ENCODE measurements around the gene PRKCH. TPM values are rescaled to one million over a fixed set of nuclear protein-coding genes. Genes with fewer than 3 reads are reported as not detected.

Gene PRKCH
- total and polyA plus RNA-seq, 9 donors = 10.2 to 15.5 (median 12.3) TPM

- Histone ChIP-seq H3K4me3 (ENCODE audit: low read length) (no peak overlapping the region), H3K4me1 (ENCODE audit: control insufficient read depth, insufficient read depth, low read length) (peaks cover 14% of the 10 kb centered on the region), H3K27me3 (ENCODE audit: control insufficient read depth, insufficient read depth, low read length) (no peaks in the 10 kb centered on the region), H3K36me3 (ENCODE audit: control insufficient read depth, insufficient read depth, low read length) (no peaks in the 10 kb centered on the region), H3K27ac (ENCODE audit: low read length) (no peak overlapping the region), H3K9me3 (replicated peaks; ENCODE audit: control insufficient read depth, low read depth, low read length) (no peaks in the 10 kb centered on the region)
- no peak for DNase-seq
- WGBS (ENCODE audit: insufficient coverage) = no CpG with 5 or more reads among the region's 1 CpG
These were observed 169.8 kb downstream of the PRKCH start for GRCh38 chr14:61491224-61491623.

- H3K27me3 ChIP-seq (ENCODE audit: control insufficient read depth, insufficient read depth, low read length) = no peaks in the 10 kb centered on the region
- no peaks in the 10 kb centered on the region for H3K36me3 ChIP-seq (ENCODE audit: control insufficient read depth, insufficient read depth, low read length)
- DNase-seq = peak; percentile 65
- no peaks in the 10 kb centered on the region for H3K9me3 ChIP-seq (replicated peaks; ENCODE audit: control insufficient read depth, low read depth, low read length)
- no peak overlapping the region for H3K27ac ChIP-seq (ENCODE audit: low read length)
- no peak overlapping the region for H3K4me3 ChIP-seq (ENCODE audit: low read length)
- whole genome bisulfite sequencing (ENCODE audit: insufficient coverage) = 100% methylated on average over 1 of the region's 5 CpGs
- peaks cover 14% of the 10 kb centered on the region for H3K4me1 ChIP-seq (ENCODE audit: control insufficient read depth, insufficient read depth, low read length)
These were observed 170.6 kb downstream of the PRKCH start for GRCh38 chr14:61491876-61492434.

- Histone ChIP-seq H3K9me3 (replicated peaks; ENCODE audit: control insufficient read depth, low read depth, low read length) (no peaks in the 10 kb centered on the region), H3K27ac (ENCODE audit: low read length) (no peak overlapping the region), H3K36me3 (ENCODE audit: control insufficient read depth, insufficient read depth, low read length) (no peaks in the 10 kb centered on the region), H3K4me3 (ENCODE audit: low read length) (no peak overlapping the region), H3K27me3 (ENCODE audit: control insufficient read depth, insufficient read depth, low read length) (no peaks in the 10 kb centered on the region), H3K4me1 (ENCODE audit: control insufficient read depth, insufficient read depth, low read length) (peaks cover 14% of the 10 kb centered on the region)
- DNase-seq = no peak
- 87% methylated on average over 3 of the region's 3 CpGs for WGBS (ENCODE audit: insufficient coverage)
These were observed 171.1 kb downstream of the PRKCH start for GRCh38 chr14:61492474-61492873.

GRCh38 chr14:61493239-61493638 lies 171.9 kb downstream of the PRKCH start:
- DNase-seq = peak; percentile 90
- Histone ChIP-seq H3K27ac (ENCODE audit: low read length) (no peak overlapping the region), H3K4me1 (ENCODE audit: control insufficient read depth, insufficient read depth, low read length) (peaks cover 14% of the 10 kb centered on the region), H3K9me3 (replicated peaks; ENCODE audit: control insufficient read depth, low read depth, low read length) (no peaks in the 10 kb centered on the region), H3K27me3 (ENCODE audit: control insufficient read depth, insufficient read depth, low read length) (no peaks in the 10 kb centered on the region), H3K4me3 (ENCODE audit: low read length) (no peak overlapping the region), H3K36me3 (ENCODE audit: control insufficient read depth, insufficient read depth, low read length) (no peaks in the 10 kb centered on the region)
- WGBS (ENCODE audit: insufficient coverage) = no CpG with 5 or more reads among the region's 3 CpGs

- Histone ChIP-seq H3K27ac (ENCODE audit: low read length) (no peak overlapping the region), H3K9me3 (replicated peaks; ENCODE audit: control insufficient read depth, low read depth, low read length) (no peaks in the 10 kb centered on the region), H3K36me3 (ENCODE audit: control insufficient read depth, insufficient read depth, low read length) (no peaks in the 10 kb centered on the region), H3K27me3 (ENCODE audit: control insufficient read depth, insufficient read depth, low read length) (no peaks in the 10 kb centered on the region), H3K4me1 (ENCODE audit: control insufficient read depth, insufficient read depth, low read length) (peaks cover 18% of the 10 kb centered on the region), H3K4me3 (ENCODE audit: low read length) (no peak overlapping the region)
- DNase-seq = peak; percentile 68
- WGBS (ENCODE audit: insufficient coverage) = 0% methylated on average over 1 of the region's 1 CpG
These were observed 172.6 kb downstream of the PRKCH start for GRCh38 chr14:61494018-61494417.

- 93% methylated on average over 3 of the region's 5 CpGs for WGBS (ENCODE audit: insufficient coverage)
- H3K4me1 ChIP-seq (ENCODE audit: control insufficient read depth, insufficient read depth, low read length) = peaks cover 15% of the 10 kb centered on the region
- no peak for DNase-seq
- H3K36me3 ChIP-seq (ENCODE audit: control insufficient read depth, insufficient read depth, low read length) = no peaks in the 10 kb centered on the region
- H3K9me3 ChIP-seq (replicated peaks; ENCODE audit: control insufficient read depth, low read depth, low read length) = no peaks in the 10 kb centered on the region
- H3K27me3 ChIP-seq (ENCODE audit: control insufficient read depth, insufficient read depth, low read length) = no peaks in the 10 kb centered on the region
- no peak overlapping the region for H3K27ac ChIP-seq (ENCODE audit: low read length)
- H3K4me3 ChIP-seq (ENCODE audit: low read length) = no peak overlapping the region
These were observed 174.4 kb downstream of the PRKCH start for GRCh38 chr14:61495809-61496208.

- H3K9me3 ChIP-seq (replicated peaks; ENCODE audit: control insufficient read depth, low read depth, low read length) = no peaks in the 10 kb centered on the region
- H3K4me3 ChIP-seq (ENCODE audit: low read length) = no peak overlapping the region
- WGBS (ENCODE audit: insufficient coverage) = 0% methylated on average over 2 of the region's 3 CpGs
- H3K4me1 ChIP-seq (ENCODE audit: control insufficient read depth, insufficient read depth, low read length) = peaks cover 10% of the 10 kb centered on the region
- H3K27ac ChIP-seq (ENCODE audit: low read length) = no peak overlapping the region
- no peak for DNase-seq
- H3K27me3 ChIP-seq (ENCODE audit: control insufficient read depth, insufficient read depth, low read length) = no peaks in the 10 kb centered on the region
- no peaks in the 10 kb centered on the region for H3K36me3 ChIP-seq (ENCODE audit: control insufficient read depth, insufficient read depth, low read length)
These were observed 176.9 kb downstream of the PRKCH start for GRCh38 chr14:61498303-61498702.

- Histone ChIP-seq H3K27ac (ENCODE audit: low read length) (no peak overlapping the region), H3K4me1 (ENCODE audit: control insufficient read depth, insufficient read depth, low read length) (peaks cover 8% of the 10 kb centered on the region), H3K27me3 (ENCODE audit: control insufficient read depth, insufficient read depth, low read length) (no peaks in the 10 kb centered on the region), H3K36me3 (ENCODE audit: control insufficient read depth, insufficient read depth, low read length) (no peaks in the 10 kb centered on the region), H3K4me3 (ENCODE audit: low read length) (no peak overlapping the region), H3K9me3 (replicated peaks; ENCODE audit: control insufficient read depth, low read depth, low read length) (no peaks in the 10 kb centered on the region)
- WGBS (ENCODE audit: insufficient coverage) = no CpG with 5 or more reads among the region's 6 CpGs
- peak; percentile 75 for DNase-seq
These were observed 177.4 kb downstream of the PRKCH start for GRCh38 chr14:61498811-61499210.

GRCh38 chr14:61499991-61500390 lies 178.6 kb downstream of the PRKCH start:
- WGBS (ENCODE audit: insufficient coverage) = no CpG with 5 or more reads among the region's 7 CpGs
- no peak overlapping the region for H3K4me3 ChIP-seq (ENCODE audit: low read length)
- H3K9me3 ChIP-seq (replicated peaks; ENCODE audit: control insufficient read depth, low read depth, low read length) = no peaks in the 10 kb centered on the region
- no peak overlapping the region for H3K27ac ChIP-seq (ENCODE audit: low read length)
- no peak for DNase-seq
- H3K4me1 ChIP-seq (ENCODE audit: control insufficient read depth, insufficient read depth, low read length) = peaks cover 8% of the 10 kb centered on the region
- no peaks in the 10 kb centered on the region for H3K27me3 ChIP-seq (ENCODE audit: control insufficient read depth, insufficient read depth, low read length)
- H3K36me3 ChIP-seq (ENCODE audit: control insufficient read depth, insufficient read depth, low read length) = no peaks in the 10 kb centered on the region

GRCh38 chr14:61501714-61502458 lies 180.5 kb downstream of the PRKCH start:
- Histone ChIP-seq H3K4me3 (ENCODE audit: low read length) (no peak overlapping the region), H3K9me3 (replicated peaks; ENCODE audit: control insufficient read depth, low read depth, low read length) (no peaks in the 10 kb centered on the region), H3K27ac (ENCODE audit: low read length) (no peak overlapping the region), H3K27me3 (ENCODE audit: control insufficient read depth, insufficient read depth, low read length) (no peaks in the 10 kb centered on the region), H3K4me1 (ENCODE audit: control insufficient read depth, insufficient read depth, low read length) (peaks cover 10% of the 10 kb centered on the region), H3K36me3 (ENCODE audit: control insufficient read depth, insufficient read depth, low read length) (no peaks in the 10 kb centered on the region)
- no peak for DNase-seq
- WGBS (ENCODE audit: insufficient coverage) = 87% methylated on average over 3 of the region's 6 CpGs

Data from muscle of leg (tissue), 11 donors.